ENCODE measurements around the gene PKNOX2.

Gene PKNOX2

DNA sequence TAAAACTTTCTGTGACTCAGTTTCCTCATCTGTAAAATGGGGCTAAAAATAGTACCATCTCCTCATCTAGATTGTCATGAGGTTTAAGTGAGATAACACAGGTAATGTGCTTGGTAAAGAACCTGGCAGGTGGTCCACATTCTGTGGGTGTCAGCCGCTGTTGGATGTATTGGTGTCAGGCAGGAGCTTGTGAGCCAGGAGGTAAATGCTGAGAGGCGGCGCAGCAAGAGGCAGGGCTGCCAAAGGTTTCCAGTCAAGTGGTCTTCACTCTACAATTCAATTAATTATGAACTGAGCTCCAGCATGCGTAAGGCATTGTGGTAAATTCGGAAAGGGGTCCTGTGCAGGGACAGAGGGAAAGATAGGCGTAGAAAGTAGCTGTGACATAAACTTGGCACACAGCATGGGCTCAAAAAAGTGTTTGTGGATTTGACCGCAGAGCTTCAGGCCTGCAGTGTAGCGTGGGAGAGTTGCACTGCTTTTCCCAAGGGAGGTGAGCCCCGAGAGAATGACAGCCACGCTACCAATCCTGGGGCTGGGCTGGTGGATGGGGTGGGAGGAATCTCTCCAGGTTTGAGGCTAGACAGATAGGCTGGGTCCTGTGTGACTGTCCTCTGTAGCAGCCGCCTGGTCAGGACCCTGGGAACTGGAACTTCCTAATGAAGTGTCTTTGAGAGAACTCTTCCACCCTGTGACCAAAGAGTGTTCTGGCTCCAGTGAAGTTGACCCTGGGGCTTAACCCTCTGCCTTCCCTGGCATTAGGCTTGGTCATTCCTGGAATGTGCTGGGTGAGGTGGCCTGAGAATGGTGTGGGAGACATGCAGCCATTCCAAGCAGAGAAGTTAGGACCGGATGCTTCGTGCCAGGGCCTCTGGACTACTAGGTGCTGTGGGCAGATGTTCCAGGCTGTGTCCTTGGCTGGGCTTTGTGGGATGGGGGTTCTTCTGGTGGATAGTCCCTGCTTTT, 209.2 kb downstream of the PKNOX2 start:
- DNase-seq (ENCODE audit: low read depth in 1 of 2, low spot score in 1 of 2) = no peak
- TF ChIP-seq JUND (IDR thresholded peaks at IDR 0.05; ENCODE audit: low read depth) = no peak
- in situ Hi-C loops (cut with HindIII; ENCODE audit: low pct_unique_long_range_greater_than_20kb, low sequenced_read_pairs) = no loop called here

DNA sequence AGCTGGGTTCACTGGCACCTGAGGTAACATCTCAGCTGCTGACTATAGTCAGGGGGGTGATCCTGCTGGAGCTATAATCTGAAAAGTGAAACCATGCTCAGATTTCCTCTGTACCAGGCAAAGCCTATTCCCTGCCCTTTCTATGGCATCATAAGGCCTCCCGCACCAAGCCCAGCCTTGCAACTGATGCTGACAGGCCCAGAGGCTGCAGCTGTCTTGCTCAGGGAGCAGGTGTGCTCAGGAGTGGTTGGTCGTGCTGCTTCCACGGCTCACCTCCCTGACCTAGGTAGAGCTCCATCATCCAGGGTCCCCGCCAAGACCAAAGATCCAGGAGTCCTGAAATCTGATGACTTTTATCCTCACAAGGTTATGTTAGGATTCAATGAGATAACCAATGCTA, 209.8 kb downstream of the PKNOX2 start:
- in situ Hi-C loops (cut with HindIII; ENCODE audit: low pct_unique_long_range_greater_than_20kb, low sequenced_read_pairs) = no loop called here
- no peak for TF ChIP-seq JUND (IDR thresholded peaks at IDR 0.05; ENCODE audit: low read depth)
- DNase-seq (ENCODE audit: low read depth in 1 of 2, low spot score in 1 of 2) = no peak

DNA sequence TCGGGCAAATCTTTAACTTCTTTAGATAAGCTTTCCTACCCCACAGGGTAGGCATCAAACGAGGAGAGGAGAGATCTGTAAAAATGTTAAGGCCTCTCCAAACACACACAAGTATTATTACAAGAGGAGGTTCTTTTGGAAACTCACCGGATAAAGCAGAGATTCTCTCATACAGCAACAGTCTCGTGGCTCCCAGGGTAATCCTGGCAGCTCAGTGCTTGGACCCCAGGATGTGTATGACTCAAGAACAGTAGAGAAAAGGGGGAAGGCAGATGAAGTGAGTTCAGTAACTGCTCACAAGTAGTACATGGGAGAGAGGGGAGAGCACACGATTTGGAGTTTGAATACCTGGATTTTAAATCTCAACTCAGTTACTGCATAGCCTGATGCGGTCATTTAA, 210.6 kb downstream of the PKNOX2 start:
- TF ChIP-seq JUND (IDR thresholded peaks at IDR 0.05; ENCODE audit: low read depth) = no peak
- in situ Hi-C loops (cut with HindIII; ENCODE audit: low pct_unique_long_range_greater_than_20kb, low sequenced_read_pairs) = no loop called here
- no peak for DNase-seq (ENCODE audit: low read depth in 1 of 2, low spot score in 1 of 2)

DNA sequence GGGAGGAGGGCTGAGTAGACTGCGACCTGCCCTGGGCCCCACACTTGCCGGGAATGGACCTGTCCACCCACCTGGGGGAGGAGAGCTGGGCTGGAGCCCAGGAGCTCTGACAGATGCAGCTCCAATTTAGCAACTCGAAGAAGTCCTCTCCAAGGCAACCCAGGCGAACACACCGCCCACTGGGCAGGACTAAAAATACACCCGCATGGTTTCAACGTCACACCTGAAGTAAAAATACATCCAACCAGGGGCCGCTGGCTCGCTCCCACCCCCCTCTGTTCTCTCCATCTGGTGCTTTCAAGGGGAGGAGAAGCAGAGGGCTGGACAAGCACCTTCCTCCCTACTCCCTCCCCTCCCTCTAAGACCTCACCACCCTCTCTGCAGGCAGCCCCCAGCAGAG, 211.6 kb downstream of the PKNOX2 start:
- DNase-seq (ENCODE audit: low read depth in 1 of 2, low spot score in 1 of 2) = peak in 1 of 2 experiments; percentile 56
- in situ Hi-C loops (cut with HindIII; ENCODE audit: low pct_unique_long_range_greater_than_20kb, low sequenced_read_pairs) = no loop called here
- no peak for TF ChIP-seq JUND (IDR thresholded peaks at IDR 0.05; ENCODE audit: low read depth)

DNA sequence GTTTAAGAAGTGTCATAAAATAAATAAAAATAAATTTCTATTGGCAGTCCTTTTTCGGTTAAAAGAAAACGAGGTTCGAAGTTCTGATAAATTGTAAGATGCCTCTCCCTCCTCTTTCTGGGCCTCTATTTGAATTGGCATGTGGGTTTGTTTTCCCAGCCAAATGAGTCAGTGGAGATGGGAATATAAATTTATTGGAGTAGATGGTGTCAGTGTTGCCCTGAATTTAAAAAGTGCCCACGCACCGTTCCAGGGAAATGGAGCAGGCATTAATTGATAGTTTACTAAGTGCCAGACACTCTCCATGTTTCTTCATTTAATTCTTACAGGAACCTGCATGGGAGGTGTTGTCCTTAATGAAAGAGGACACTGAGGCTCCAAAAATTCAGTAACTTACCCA, 212.3 kb downstream of the PKNOX2 start:
- no peak for DNase-seq (ENCODE audit: low read depth in 1 of 2, low spot score in 1 of 2)
- in situ Hi-C loops (cut with HindIII; ENCODE audit: low pct_unique_long_range_greater_than_20kb, low sequenced_read_pairs) = no loop called here
- TF ChIP-seq JUND (IDR thresholded peaks at IDR 0.05; ENCODE audit: low read depth) = no peak

DNA sequence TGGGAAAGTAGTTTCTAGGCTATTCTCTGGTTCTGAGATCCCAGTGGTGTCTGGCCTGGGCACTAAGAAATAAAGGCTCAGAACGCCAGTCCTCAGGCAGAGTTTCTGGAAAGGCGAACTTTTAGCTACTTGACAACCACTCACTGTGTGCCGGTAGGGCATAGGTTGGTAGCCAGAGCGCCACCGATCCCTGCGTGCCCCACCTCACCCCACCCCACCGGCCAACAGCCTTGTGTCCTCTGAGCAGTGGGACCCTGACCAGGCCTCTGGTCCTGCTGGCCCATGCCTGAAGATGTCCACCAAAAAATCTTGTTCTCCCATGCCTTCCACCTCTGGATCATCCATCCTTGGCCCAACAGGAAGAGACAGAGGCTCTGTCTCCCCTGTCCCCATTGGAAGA, 213.5 kb downstream of the PKNOX2 start:
- DNase-seq (ENCODE audit: low read depth in 1 of 2, low spot score in 1 of 2) = no peak
- in situ Hi-C loops (cut with HindIII; ENCODE audit: low pct_unique_long_range_greater_than_20kb, low sequenced_read_pairs) = no loop called here
- TF ChIP-seq JUND (IDR thresholded peaks at IDR 0.05; ENCODE audit: low read depth) = no peak

DNA sequence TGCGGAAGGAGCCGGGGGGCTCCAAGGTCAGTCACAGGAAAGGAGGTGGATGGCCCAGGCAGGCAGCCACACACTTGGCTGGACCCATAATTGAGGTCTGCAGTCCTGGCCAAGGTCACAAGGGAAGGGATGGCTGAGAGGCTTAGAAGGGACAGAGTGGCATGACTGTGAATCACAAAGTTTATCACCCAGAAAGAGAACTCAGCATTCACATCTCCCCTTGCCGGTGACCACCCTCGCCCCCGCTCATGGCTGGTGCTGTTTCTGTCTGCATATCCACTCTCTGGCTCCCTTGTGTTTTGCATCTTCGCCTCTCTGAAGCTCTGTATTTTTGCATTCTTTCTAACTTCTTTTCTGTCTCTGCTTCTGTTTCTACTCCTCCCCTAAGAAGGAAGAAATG, 214.0 kb downstream of the PKNOX2 start:
- no peak for DNase-seq (ENCODE audit: low read depth in 1 of 2, low spot score in 1 of 2)
- in situ Hi-C loops (cut with HindIII; ENCODE audit: low pct_unique_long_range_greater_than_20kb, low sequenced_read_pairs) = no loop called here
- TF ChIP-seq JUND (IDR thresholded peaks at IDR 0.05; ENCODE audit: low read depth) = no peak

DNA sequence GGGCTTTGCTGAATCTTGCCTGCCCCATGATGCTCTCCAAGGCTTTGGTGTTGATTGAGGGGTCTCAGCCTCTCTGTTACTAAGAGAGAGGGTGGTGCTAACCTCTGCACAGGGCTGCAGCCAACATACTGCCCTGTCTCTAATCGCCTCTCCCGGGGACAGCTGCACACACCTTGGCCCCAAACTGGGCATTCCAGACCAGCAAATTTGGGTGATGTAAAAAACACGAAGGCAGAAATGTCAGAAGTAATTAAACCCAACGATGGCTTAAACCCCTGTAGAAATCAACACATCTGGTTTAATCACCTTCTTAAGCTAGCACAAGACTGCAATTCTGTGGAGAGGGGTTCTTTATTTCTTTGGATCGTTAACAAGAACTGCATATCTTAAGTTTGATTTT, 215.0 kb downstream of the PKNOX2 start:
- DNase-seq (ENCODE audit: low read depth in 1 of 2, low spot score in 1 of 2) = no peak
- in situ Hi-C loops (cut with HindIII; ENCODE audit: low pct_unique_long_range_greater_than_20kb, low sequenced_read_pairs) = no loop called here
- no peak for TF ChIP-seq JUND (IDR thresholded peaks at IDR 0.05; ENCODE audit: low read depth)

DNA sequence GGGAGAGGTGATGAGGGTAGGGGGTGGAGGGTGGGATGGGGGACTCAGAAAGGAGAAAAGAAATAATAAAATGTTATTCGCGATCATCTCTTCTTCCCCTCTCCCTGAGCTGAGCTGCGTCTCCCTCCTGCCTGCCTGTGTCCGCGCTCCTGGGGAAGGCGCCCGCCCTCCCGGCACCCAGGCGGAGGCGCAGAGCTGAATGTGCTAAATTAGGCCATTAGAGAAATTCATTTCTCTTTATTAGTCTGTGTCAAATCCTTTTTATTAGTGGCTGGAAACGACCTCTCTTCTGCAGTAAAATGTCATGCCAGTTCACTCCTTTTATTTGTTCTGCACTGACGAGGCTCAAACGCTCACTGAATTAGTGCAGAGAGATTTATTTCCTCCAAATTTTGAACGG, 215.4 kb downstream of the PKNOX2 start:
- TF ChIP-seq JUND (IDR thresholded peaks at IDR 0.05; ENCODE audit: low read depth) = no peak
- no peak for DNase-seq (ENCODE audit: low read depth in 1 of 2, low spot score in 1 of 2)
- in situ Hi-C loops (cut with HindIII; ENCODE audit: low pct_unique_long_range_greater_than_20kb, low sequenced_read_pairs) = no loop called here

DNA sequence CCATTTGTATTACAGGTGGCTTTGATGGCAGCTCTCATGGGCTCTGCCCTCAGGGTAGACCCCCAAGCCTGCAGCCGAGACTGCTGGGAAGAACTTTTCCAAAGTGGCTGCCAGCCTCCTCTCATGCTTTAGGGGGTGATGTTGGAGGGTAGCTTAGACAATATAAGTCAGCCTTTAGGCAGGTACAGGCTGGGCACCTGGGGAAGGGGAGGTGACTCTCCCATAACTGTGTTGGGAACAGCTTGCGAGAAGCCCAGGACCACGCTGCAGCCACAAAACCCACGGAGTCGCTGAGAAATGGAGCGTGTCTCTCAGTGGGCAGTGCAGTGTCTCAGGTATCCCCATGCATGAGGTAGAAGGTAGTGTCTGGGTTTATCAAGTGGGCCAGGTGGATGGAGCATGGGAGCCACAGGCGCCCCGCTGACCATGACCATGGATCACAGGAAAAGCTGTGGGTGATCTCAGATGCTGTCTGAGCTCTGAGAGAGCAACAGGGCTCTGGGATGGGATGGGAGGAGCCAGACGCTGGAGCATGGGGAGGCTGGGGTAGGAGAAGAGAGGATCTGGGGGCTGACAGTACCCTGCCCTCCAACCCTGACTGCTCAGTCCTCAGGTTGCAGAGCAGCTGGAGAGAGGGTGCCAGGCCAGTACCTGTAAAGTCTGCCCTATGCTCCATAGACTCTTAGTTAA, 216.3 kb downstream of the PKNOX2 start:
- no peak for TF ChIP-seq JUND (IDR thresholded peaks at IDR 0.05; ENCODE audit: low read depth)
- in situ Hi-C loops (cut with HindIII; ENCODE audit: low pct_unique_long_range_greater_than_20kb, low sequenced_read_pairs) = no loop called here
- DNase-seq (ENCODE audit: low read depth in 1 of 2, low spot score in 1 of 2) = no peak

DNA sequence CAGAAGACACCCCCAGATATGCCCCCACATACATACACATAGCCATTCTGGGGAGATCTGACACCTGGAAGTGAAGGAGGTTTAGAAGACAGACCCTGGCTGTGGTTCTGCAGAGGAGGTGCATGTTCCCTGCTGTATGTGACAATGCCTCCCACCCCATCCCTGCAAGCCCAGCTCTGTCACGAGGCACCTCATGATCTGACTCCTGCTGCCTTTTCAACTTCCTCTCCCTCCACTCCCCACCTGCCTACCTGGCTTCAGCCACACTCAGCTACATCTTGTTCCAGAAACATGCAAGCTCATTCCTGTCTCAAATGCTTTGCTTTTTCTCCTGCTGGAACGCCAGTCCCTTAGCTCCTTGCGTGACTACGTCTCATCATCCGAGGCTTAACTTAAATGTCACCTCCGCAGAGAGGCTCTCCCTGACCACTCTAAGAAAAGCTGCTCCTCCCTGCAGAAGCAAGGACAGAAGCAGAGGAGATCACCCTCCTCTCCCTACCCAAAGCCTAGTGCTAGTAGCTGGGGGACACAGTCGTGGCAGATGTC, 217.0 kb downstream of the PKNOX2 start:
- no peak for DNase-seq (ENCODE audit: low read depth in 1 of 2, low spot score in 1 of 2)
- no peak for TF ChIP-seq JUND (IDR thresholded peaks at IDR 0.05; ENCODE audit: low read depth)
- in situ Hi-C loops (cut with HindIII; ENCODE audit: low pct_unique_long_range_greater_than_20kb, low sequenced_read_pairs) = no loop called here

DNA sequence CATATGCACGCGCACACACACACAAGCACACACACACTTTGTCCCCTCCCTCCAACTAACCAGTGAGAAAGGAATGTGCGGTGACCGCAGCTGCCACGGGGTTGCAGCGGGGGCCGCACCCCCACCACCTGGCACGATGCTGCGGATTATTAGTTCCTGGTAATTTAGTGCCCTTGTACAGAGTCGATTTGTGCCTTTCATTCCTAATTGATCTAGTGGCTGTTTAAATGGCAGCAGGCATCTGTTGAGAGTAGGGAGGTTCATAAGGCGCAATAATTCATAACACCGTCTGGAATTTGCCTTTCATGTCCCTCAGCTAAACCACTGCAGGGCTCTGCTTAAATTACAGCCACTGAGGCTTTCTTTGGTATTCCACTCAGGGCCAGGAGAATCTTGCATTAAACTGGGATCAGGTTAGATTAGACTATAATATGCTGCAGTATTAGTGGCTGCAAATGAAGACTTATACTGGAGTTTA, 217.8 kb downstream of the PKNOX2 start:
- no peak for TF ChIP-seq JUND (IDR thresholded peaks at IDR 0.05; ENCODE audit: low read depth)
- DNase-seq (ENCODE audit: low read depth in 1 of 2, low spot score in 1 of 2) = no peak

DNA sequence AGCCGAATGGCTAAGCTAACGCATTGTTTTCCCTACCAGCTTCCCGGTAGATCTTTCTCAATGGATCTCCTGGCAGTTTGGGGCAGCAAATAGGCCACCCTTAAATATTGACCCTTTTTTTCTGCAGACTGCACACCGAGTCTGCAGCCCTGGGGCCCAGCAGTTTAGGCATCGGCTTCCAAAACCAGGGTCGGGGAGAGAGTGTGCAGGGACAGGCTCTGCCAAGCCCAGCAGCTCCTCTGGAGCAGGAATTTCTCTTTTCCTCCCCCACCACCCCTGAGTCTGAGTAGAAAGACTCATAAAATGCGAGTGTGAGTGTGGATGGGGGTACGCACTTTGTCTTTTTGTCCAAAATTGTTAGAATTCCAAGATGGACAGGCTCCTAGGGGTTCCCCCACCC, 218.3 kb downstream of the PKNOX2 start:
- TF ChIP-seq JUND (IDR thresholded peaks at IDR 0.05; ENCODE audit: low read depth) = no peak
- in situ Hi-C loops (cut with HindIII; ENCODE audit: low pct_unique_long_range_greater_than_20kb, low sequenced_read_pairs) = no loop called here

More for the DNA sequence above, 217.8 kb downstream of the PKNOX2 start:
- in situ Hi-C loops (cut with HindIII; ENCODE audit: low pct_unique_long_range_greater_than_20kb, low sequenced_read_pairs) = no loop called here

More for the DNA sequence above, 218.3 kb downstream of the PKNOX2 start:
- no peak for DNase-seq (ENCODE audit: low read depth in 1 of 2, low spot score in 1 of 2)
